Nephron (organoid): Measurements from ENCODE around the gene TMEM167B.

Experiments used
- H3K27ac Mint-ChIP-seq, 3 experiments: 2 replicates each; pipeline ENCODE4 v1.8.0; 2020; ENCODE audit warnings: mixed read lengths in 3 of 3, mild to moderate bottlenecking in 2 of 3, moderate library complexity in 1 of 3
- H3K27me3 Mint-ChIP-seq: 2 replicates; pipeline ENCODE4 v1.8.0; 2021; ENCODE audit warnings: low read depth, mild to moderate bottlenecking, moderate library complexity, mixed read lengths
- H3K36me3 Mint-ChIP-seq: 2 replicates; pipeline ENCODE4 v1.8.0; 2020; ENCODE audit warnings: low read depth, mixed read lengths
- H3K4me1 Mint-ChIP-seq: 2 replicates; pipeline ENCODE4 v1.8.0; 2020; ENCODE audit warnings: mixed read lengths
- H3K4me3 Mint-ChIP-seq, 3 experiments: 2 replicates each; pipeline ENCODE4 v1.8.0; 2020; ENCODE audit warnings: mild to moderate bottlenecking in 3 of 3, mixed read lengths in 3 of 3, moderate library complexity in 2 of 3
- H3K9me3 Mint-ChIP-seq: 2 replicates; pipeline ENCODE4 v1.8.0; 2020; ENCODE audit warnings: mixed read lengths
- CTCF ChIP-seq, 3 experiments: fragments of 200-600 bp; sonication (generic); IDR thresholded peaks; one replicate each; pipeline ENCODE4 v1.5.0; 2021; ENCODE audit warnings: antibody characterized with exemption in 3 of 3; ENCODE audit not compliant: unreplicated experiment in 3 of 3

TMEM167B gene

GRCh38 chr1:109133815-109134214 is 43.3 kb downstream of the TMEM167B start:
- H3K4me1 Mint-ChIP-seq: peaks cover 12% of the 10 kb centered on the region

DNA sequence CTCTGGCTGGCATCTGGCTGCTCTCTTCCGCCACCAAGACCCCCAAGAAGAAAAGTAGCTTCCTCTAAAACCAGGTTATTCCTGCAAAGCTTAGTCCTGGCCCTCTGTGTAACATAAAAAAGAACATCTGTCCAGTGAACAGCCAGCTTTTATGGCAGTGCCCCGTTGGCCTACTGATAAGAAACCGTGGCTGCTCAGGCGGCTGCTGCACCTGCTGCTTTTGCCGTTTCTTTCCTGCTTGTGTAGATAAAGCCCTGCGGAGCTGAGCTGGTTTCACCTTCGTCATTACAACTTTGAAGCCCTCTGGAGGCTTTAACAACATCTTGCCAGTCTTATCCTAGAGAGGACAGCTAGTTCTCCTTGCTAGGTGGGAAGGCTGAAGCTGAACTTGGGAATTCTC is 43.9 kb downstream of the TMEM167B start:
- Mint-ChIP-seq H3K36me3 (no peaks in the 10 kb centered on the region), H3K4me1 (peaks cover 12% of the 10 kb centered on the region), H3K4me3 (no peak overlapping the region), H3K27me3 (no peaks in the 10 kb centered on the region), H3K9me3 (no peaks in the 10 kb centered on the region), H3K27ac (peak overlapping the region; percentile 35 to 78 (median 46))
- no peak for TF ChIP-seq CTCF (IDR thresholded peaks at IDR 0.05; ENCODE audit: unreplicated experiment in 3 of 3)

More at GRCh38 chr1:109133815-109134214, 43.3 kb downstream of the TMEM167B start:
- no peaks in the 10 kb centered on the region for H3K9me3 Mint-ChIP-seq
- no peak for TF ChIP-seq CTCF (IDR thresholded peaks at IDR 0.05; ENCODE audit: unreplicated experiment in 3 of 3)
- H3K27me3 Mint-ChIP-seq: no peaks in the 10 kb centered on the region
- H3K4me3 Mint-ChIP-seq: no peak overlapping the region
- peak overlapping the region in 2 of 3 experiments; percentile 18 to 46 for H3K27ac Mint-ChIP-seq
- H3K36me3 Mint-ChIP-seq: no peaks in the 10 kb centered on the region

DNA sequence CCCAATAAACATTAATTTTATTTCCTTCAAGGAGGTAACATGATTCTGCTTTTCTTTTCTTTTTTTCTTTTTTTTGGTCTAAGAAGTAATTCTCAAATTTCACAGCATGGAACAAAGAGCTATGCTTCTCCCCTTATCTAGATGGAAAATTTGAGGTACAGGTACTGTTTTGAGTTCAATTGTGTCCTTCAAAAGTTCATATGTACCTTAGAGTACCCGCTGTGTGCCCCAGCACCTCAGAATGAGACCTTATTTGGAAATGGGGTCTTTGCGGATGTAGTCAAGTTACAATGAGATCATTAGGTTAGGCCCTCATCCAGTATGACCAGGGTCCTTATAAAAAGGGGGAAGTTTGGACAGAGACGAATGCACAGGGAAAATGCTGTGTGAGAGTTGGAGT is 45.4 kb downstream of the TMEM167B start:
- H3K4me3 Mint-ChIP-seq: no peak overlapping the region
- peaks cover 12% of the 10 kb centered on the region for H3K4me1 Mint-ChIP-seq
- H3K36me3 Mint-ChIP-seq: no peaks in the 10 kb centered on the region
- no peak overlapping the region for H3K27ac Mint-ChIP-seq
- H3K9me3 Mint-ChIP-seq: no peaks in the 10 kb centered on the region
- H3K27me3 Mint-ChIP-seq: no peaks in the 10 kb centered on the region
- no peak for TF ChIP-seq CTCF (IDR thresholded peaks at IDR 0.05; ENCODE audit: unreplicated experiment in 3 of 3)

DNA sequence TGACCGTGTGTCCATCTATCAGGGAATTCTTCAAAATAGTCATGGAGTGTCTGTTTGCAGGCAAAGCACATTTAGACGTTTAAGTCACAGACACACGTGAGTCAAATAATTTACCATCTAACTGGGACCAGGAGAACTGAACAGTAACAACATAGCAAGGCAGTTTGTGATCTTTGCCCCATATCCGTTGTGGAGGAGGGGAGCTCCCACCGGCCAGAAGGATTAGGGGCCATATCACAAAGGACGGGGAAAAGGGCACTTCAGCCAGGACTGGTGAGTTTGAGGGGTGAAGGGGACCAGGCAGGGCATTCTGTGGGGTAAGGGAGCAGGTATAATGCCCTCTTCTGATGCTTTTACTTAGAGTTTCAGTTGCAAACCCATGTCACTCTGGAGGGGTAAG is 46.2 kb downstream of the TMEM167B start:
- peaks cover 12% of the 10 kb centered on the region for H3K4me1 Mint-ChIP-seq
- no peaks in the 10 kb centered on the region for H3K27me3 Mint-ChIP-seq
- no peak for TF ChIP-seq CTCF (IDR thresholded peaks at IDR 0.05; ENCODE audit: unreplicated experiment in 3 of 3)
- no peaks in the 10 kb centered on the region for H3K9me3 Mint-ChIP-seq
- no peak overlapping the region for H3K4me3 Mint-ChIP-seq
- H3K27ac Mint-ChIP-seq: peak overlapping the region in 2 of 3 experiments; percentile 65 to 82
- H3K36me3 Mint-ChIP-seq: no peaks in the 10 kb centered on the region

GRCh38 chr1:109137958-109138357 is 47.4 kb downstream of the TMEM167B start:
- no peaks in the 10 kb centered on the region for H3K27me3 Mint-ChIP-seq
- peaks cover 12% of the 10 kb centered on the region for H3K4me1 Mint-ChIP-seq
- peak overlapping the region in 1 of 3 experiments; percentile 45 for H3K27ac Mint-ChIP-seq
- no peaks in the 10 kb centered on the region for H3K36me3 Mint-ChIP-seq
- no peak for TF ChIP-seq CTCF (IDR thresholded peaks at IDR 0.05; ENCODE audit: unreplicated experiment in 3 of 3)
- H3K4me3 Mint-ChIP-seq: no peak overlapping the region
- no peaks in the 10 kb centered on the region for H3K9me3 Mint-ChIP-seq

- Mint-ChIP-seq H3K36me3 (no peaks in the 10 kb centered on the region), H3K4me3 (no peak overlapping the region), H3K27me3 (no peaks in the 10 kb centered on the region), H3K9me3 (no peaks in the 10 kb centered on the region), H3K4me1 (peaks cover 10% of the 10 kb centered on the region), H3K27ac (peak overlapping the region in 1 of 3 experiments; percentile 58)
- TF ChIP-seq CTCF (IDR thresholded peaks at IDR 0.05; ENCODE audit: unreplicated experiment in 3 of 3): no peak
Observed at GRCh38 chr1:109138358-109138757, 47.8 kb downstream of the TMEM167B start.
